Activated CD8-positive, alpha-beta memory T cell treated with anti-CD3 and anti-CD28 coated beads, Interleukin-2, amount 50 U/mL, for 1 hour (primary cell): ENCODE data around the gene MUTYH.

Experiments
- DNase-seq: peaks from one replicate; pipeline ENCODE4 v3.0.0-alpha.2; 2020; ENCODE audit errors: extremely low read depth

Gene MUTYH

GRCh38 chr1:45348966-45349677 lies 8.9 kb upstream of the MUTYH start:
- no peak for DNase-seq

GRCh38 chr1:45348609-45348965 lies 8.3 kb upstream of the MUTYH start:
- no peak for DNase-seq

GRCh38 chr1:45348020-45348419 lies 7.8 kb upstream of the MUTYH start:
- DNase-seq = no peak

GRCh38 chr1:45346473-45346872 lies 6.2 kb upstream of the MUTYH start:
- no peak for DNase-seq

- no peak for DNase-seq
Observed at GRCh38 chr1:45345014-45345413, 4.8 kb upstream of the MUTYH start.

GRCh38 chr1:45344499-45344898 lies 4.3 kb upstream of the MUTYH start:
- no peak for DNase-seq

- DNase-seq = no peak
Observed at GRCh38 chr1:45340816-45341466, 701 bp upstream of the MUTYH start.

GRCh38 chr1:45337630-45338325 lies 2.5 kb downstream of the MUTYH start:
- no peak for DNase-seq

- DNase-seq = no peak
Observed at GRCh38 chr1:45335855-45336324, 4.3 kb downstream of the MUTYH start.

- DNase-seq = no peak
Observed at GRCh38 chr1:45334308-45335245, 5.7 kb downstream of the MUTYH start.

GRCh38 chr1:45332346-45332720 lies 7.9 kb downstream of the MUTYH start:
- DNase-seq = no peak

- DNase-seq = no peak
Observed at GRCh38 chr1:45331436-45332345, 8.5 kb downstream of the MUTYH start.

- no peak for DNase-seq
Observed at GRCh38 chr1:45329445-45329844, 10.8 kb downstream of the MUTYH start.

GRCh38 chr1:45328680-45329079 lies 11.6 kb downstream of the MUTYH start:
- no peak for DNase-seq

- no peak for DNase-seq
Observed at GRCh38 chr1:45327644-45328515, 12.4 kb downstream of the MUTYH start.

- no peak for DNase-seq
Observed at GRCh38 chr1:45326627-45327623, 13.3 kb downstream of the MUTYH start, which contains the start of gene HPDL. TSS of gene HPDL (plus strand) at chr1:45326895. CDS start at chr1:45327149, 254 bp downstream.

- DNase-seq = no peak
Observed at GRCh38 chr1:45325851-45326506, 14.3 kb downstream of the MUTYH start.

GRCh38 chr1:45322486-45323040 lies 17.7 kb downstream of the MUTYH start:
- no peak for DNase-seq
